HK-2 (cell line): Measurements from ENCODE around the gene IPO5.
"Not testable (repeated sequence)": the region's sequence is repeated elsewhere in the genome, so short reads cannot be mapped to it uniquely, and the experiment has no call there.

Experiments used
- DNase-seq: peaks from one replicate; pipeline ENCODE4 v3.0.0-alpha.2; 2018; ENCODE audit not compliant: unreplicated experiment

The IPO5 gene

GRCh38 chr13:98014766-98015165 lies 61.3 kb downstream of the IPO5 start:
- no peak for DNase-seq

- no peak for DNase-seq
Observed at GRCh38 chr13:98018293-98018692, 64.8 kb downstream of the IPO5 start.

GRCh38 chr13:98019186-98019585 lies 65.7 kb downstream of the IPO5 start:
- DNase-seq = no peak

GRCh38 chr13:98020271-98020670 lies 66.8 kb downstream of the IPO5 start:
- DNase-seq = no peak

GRCh38 chr13:98022210-98022609 lies 68.7 kb downstream of the IPO5 start:
- no peak for DNase-seq

- no peak for DNase-seq
Observed at GRCh38 chr13:98025480-98026025, 72.1 kb downstream of the IPO5 start.

GRCh38 chr13:98026457-98026857 lies 73.0 kb downstream of the IPO5 start:
- DNase-seq = no peak

GRCh38 chr13:98032168-98032567 lies 78.7 kb downstream of the IPO5 start:
- DNase-seq = no peak

GRCh38 chr13:98033277-98034247 lies 80.1 kb downstream of the IPO5 start:
- DNase-seq = peak; percentile 18

GRCh38 chr13:98035373-98035772 lies 81.9 kb downstream of the IPO5 start:
- DNase-seq = no peak

- DNase-seq = not testable (repeated sequence)
Observed at GRCh38 chr13:98036564-98037302, 83.3 kb downstream of the IPO5 start.

- no peak for DNase-seq
Observed at GRCh38 chr13:98039261-98039660, 85.8 kb downstream of the IPO5 start.

- no peak for DNase-seq
Observed at GRCh38 chr13:98039964-98040363, 86.5 kb downstream of the IPO5 start.

- no peak for DNase-seq
Observed at GRCh38 chr13:98041081-98041820, 87.8 kb downstream of the IPO5 start.

- DNase-seq = peak; percentile 21
Observed at GRCh38 chr13:98044301-98044700, 90.8 kb downstream of the IPO5 start.

GRCh38 chr13:98047785-98048184 lies 94.3 kb downstream of the IPO5 start:
- DNase-seq = not testable (repeated sequence)

- no peak for DNase-seq
Observed at GRCh38 chr13:98048265-98048664, 94.8 kb downstream of the IPO5 start.

GRCh38 chr13:98050041-98050466 lies 96.6 kb downstream of the IPO5 start:
- peak; percentile 45 for DNase-seq

GRCh38 chr13:98052412-98052811 lies 98.9 kb downstream of the IPO5 start:
- no peak for DNase-seq

- DNase-seq = no peak
Observed at GRCh38 chr13:98054301-98054700, 100.8 kb downstream of the IPO5 start.

- DNase-seq = no peak
Observed at GRCh38 chr13:98055623-98056022, 102.1 kb downstream of the IPO5 start.
